NCI-H128 (cell line): ENCODE data around the gene TTC39C.
"Not testable (repeated sequence)": the region's sequence is repeated elsewhere in the genome, so short reads cannot be mapped to it uniquely, and the experiment has no call there.

ENCODE experiments used
- DNase-seq: peaks from one replicate; lab custom pipeline; 2025; ENCODE audit not compliant: unreplicated experiment; lab: John Stamatoyannopoulos, UW

The TTC39C gene

GRCh38 chr18:24052053-24052452 lies 37.5 kb downstream of the TTC39C start:
- DNase-seq, result no peak

- DNase-seq, result no peak
Measured at GRCh38 chr18:24053211-24053610, 38.7 kb downstream of the TTC39C start.

DNA sequence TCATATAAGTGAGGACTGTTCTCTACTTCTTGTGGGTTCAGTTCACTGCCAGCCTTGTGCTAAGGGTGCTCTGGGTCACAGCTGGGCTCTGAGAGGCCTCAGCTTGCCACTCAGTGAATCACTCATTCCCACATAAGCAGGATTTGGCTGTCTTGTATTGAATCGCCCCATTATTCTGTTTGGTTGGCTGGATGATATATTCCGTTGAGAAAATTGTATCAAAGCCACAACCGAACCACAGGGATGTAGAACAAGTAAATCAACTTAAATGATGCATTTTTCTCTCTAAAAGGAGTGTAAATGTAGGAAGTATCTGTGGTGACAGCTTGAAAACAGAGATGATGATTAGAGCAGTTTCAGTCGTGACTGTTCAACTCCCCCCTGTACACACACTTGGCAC lies 39.6 kb downstream of the TTC39C start:
- DNase-seq, result no peak

DNA sequence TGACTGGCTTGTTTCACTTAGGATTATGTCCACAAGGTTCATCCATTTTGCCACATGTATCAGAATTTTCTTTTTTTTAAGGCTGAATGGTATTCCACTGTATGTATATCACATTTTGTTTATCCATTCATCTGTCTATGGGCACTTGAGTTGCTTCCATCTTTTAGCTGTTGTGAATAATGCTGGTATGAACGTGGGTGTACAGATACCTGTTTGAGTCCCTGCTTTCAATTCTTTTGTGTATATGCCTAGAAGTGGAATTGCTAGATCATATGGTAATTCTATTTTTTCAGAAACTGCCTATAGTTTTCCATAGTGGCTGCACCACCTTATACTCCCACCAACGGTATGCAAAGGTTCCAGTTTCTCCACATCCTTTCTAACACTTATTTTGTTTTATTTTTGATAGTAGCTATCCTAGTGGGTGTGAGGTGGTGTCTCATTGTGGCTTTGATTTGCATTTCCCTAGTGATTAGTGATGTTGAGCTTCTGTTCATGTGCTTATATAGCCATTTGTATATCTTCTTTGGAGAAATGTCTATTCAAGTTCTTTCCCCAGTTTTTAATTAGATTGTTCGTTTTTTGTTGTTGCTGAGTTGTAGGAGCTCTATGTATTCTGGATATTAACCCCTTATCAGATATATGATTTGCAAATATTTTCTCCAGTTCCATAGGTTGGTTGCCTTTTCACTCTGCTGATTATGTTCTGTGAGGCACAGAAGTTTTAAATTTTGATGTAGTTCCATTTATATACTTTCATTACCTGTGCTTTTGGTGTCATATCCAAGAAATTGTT lies 40.7 kb downstream of the TTC39C start:
- DNase-seq, result no peak

GRCh38 chr18:24055878-24056277 lies 41.3 kb downstream of the TTC39C start:
- no peak for DNase-seq

DNA sequence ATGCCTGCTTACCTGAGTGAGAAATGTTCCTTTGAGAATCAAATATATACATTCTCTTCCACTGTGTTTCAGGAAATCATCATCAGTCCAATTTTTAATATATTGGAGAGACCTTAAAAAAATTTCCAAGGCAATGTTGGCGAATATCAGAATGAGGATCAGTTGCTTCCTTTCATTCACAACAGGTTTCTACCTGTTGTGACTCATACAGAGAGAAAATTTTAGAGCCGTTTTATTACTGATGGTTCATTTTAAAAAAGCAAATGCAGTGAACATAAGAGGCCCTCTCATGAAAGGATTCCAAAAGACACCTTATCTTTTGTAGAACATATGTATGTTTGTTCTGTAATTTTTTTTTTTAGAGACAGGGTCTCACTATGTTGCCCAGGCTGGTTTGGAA lies 42.0 kb downstream of the TTC39C start:
- DNase-seq, result no peak

DNA sequence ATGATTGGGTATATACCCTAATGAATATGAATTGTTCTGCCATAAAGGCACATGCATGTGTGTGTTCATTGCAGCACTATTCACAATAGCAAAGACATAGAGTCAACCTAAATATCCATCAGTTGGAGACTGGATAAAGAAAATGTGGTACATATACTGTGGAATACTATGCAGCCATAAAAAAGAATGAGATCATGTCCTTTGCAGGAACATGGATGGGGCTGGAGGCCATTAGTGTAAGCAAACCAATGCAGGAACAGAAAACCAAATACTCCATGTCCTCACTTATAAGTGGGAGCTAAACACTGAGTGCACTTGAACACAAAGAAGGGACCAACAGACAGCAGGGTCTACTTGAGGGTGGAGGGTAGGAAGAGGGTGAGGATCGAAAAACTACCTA lies 43.2 kb downstream of the TTC39C start:
- DNase-seq, result no peak

- not testable (repeated sequence) for DNase-seq
Measured at GRCh38 chr18:24059385-24059784, 44.8 kb downstream of the TTC39C start.

DNA sequence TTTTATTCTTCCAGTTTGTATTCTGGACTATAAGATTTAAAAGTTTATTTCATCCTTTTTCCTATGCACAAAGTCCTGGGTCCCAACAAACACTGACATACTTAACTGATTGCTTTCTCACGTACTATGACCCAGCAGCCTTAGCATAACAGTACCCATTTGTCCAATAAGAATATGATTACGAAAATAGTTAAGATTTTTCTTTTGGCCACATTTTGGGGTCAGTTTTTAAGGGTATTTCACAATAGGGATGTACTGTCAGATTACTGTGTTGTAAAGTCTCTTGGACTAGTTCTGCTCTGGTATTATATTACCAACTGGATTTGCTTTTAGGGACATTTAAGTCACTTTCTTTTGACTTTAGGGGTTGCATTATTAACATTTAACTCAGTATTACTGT lies 46.1 kb downstream of the TTC39C start:
- DNase-seq, result no peak

- DNase-seq, result no peak
Measured at GRCh38 chr18:24063121-24063731, 48.7 kb downstream of the TTC39C start.

- no peak for DNase-seq
Measured at GRCh38 chr18:24064391-24065100, 50.0 kb downstream of the TTC39C start.

DNA sequence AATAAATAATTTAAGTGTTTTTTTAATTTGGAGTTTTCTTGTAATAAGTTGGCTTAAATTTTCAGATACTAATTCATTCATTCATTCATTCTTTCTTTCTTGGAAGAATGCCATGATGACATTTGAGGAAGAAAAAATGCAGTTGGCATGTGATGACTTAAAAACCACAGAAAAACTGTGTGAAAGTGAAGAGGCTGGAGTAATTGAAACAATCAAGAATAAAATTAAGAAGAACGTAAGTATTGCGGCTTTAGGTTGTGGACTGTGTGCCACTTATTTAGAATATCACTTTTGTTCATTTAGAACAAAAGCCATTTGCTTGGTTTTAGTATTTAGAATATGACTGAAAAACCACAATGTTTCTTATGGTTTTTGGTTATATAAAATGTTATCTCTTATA lies 51.4 kb downstream of the TTC39C start:
- no peak for DNase-seq

- DNase-seq, result no peak
Measured at GRCh38 chr18:24068945-24069693, 54.6 kb downstream of the TTC39C start.

DNA sequence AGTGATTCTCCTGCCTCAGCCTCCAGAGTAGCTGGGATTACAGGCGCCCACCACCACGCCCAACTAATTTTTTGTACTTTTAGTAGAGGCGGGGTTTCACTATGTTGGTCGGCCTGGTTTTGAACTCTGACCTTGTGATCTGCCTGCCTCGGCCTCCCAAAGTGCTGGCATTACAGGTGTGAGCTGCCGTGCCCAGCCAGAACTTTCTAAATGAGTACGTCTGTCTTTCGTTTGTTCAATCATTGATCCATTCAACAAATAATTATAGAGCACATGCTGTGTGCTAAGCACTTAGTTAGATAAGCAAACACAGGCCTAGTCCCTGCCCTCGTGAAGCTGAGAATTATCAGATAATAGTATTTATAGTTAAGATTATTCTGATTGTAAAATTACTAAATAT lies 56.5 kb downstream of the TTC39C start:
- no peak for DNase-seq

DNA sequence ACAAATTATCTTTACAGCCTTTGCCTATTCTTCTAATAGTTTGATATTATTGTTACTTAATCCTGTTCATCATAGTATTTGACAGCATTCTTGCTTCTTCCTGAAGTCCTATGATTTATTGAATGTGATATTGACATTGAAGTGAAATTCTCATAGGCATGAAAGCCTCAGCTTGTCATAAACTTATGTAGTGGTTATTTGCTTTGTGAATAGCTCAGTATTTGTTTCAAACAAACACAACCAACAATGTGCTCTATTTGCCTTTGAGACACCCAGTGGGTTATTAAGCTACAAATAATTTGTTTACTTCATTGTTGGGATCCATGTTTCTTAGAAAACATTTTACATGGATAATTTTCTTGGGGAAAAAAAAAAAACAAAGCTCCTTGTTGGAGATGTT lies 57.2 kb downstream of the TTC39C start:
- no peak for DNase-seq

GRCh38 chr18:24072743-24073142 lies 58.2 kb downstream of the TTC39C start:
- DNase-seq, result no peak

DNA sequence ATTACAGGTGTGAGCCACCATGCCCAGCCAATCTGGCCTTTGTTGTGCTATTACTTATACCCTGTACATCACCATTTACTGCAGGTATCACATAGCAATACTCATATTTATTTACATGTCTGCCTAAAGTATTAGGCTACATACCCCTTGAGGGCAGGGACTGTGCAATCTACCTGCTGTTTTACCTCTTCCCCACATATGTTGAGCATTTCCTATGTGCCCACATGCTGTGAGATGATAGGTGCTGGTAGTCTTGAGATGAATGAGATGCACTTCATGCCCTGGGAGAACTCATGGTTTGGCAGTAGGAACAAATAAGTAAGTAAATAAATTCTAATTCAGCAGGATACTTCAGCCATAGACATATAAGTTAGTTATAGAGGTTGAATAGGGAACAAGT lies 59.2 kb downstream of the TTC39C start:
- DNase-seq, result no peak

DNA sequence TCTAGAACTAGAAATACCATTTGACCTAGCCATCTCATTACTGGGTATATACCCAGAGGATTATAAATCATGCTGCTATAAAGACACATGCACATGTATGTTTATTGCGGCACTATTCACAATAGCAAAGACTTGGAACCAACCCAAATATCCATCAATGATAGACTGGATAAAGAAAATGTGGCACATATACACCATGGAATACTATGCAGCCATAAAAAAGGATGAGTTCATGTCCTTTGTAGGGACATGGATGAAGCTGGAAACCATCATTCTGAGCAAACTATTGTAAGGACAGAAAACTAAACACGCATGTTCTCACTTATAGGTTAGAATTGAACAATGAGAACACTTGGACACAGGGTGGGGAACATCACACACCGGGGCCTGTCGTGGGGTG lies 60.2 kb downstream of the TTC39C start:
- not testable (repeated sequence) for DNase-seq

- no peak for DNase-seq
Measured at GRCh38 chr18:24075767-24076597, 61.4 kb downstream of the TTC39C start.

DNA sequence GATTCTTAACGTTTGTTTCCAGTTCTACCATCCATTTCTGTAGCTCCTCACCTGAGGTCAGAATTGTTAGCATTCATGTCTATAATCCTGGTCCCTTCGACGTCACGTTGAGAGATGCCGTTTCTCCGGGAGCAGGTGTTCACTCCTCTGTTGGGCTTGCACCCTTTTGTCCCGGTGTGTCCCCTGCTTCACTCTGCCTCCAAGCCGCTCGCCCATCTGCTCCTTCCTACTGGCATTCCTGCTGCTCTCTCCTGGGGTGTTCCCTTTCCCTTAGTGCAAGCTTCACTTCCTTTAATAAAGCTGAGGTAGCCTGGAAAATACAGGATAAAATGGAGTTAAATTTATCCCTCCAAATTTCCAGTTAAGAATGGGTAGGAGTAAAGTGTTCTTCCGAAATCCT lies 62.4 kb downstream of the TTC39C start:
- DNase-seq, result no peak

DNA sequence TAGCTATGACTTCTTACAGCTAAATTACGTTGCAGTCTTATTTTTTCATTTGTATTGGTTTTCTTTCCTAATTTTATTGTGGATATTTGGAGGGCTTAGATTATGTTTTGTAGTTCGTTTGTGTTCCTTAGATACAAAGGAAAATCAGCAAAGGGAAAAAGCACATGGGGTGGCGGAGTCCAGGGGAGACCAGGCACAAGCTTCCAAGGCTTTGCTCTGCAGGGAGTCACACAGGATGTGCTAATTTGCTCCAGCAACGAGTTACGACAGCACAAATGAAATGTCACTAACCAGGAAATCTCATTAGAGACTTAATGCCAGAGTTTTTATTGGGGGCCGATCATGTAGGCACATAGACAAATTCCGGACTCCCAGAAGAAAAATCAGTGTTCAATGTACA lies 63.8 kb downstream of the TTC39C start:
- no peak for DNase-seq
